ENCODE results near the gene HKDC1.

Gene HKDC1

GRCh38 chr10:69224862-69225657 is 4.9 kb downstream of the HKDC1 start:
- no peak overlapping the region for H3K4me3 ChIP-seq (ENCODE audit: low read depth, low read length)
- no peak for DNase-seq (ENCODE audit: low read depth)
- no peak for TF ChIP-seq CTCF (conservative IDR thresholded peaks at IDR 0.05; ENCODE audit: low read depth, low read length)

- H3K4me3 ChIP-seq (ENCODE audit: low read depth, low read length) = no peak overlapping the region
- no peak for TF ChIP-seq CTCF (conservative IDR thresholded peaks at IDR 0.05; ENCODE audit: low read depth, low read length)
- no peak for DNase-seq (ENCODE audit: low read depth)
These were observed 5.5 kb downstream of the HKDC1 start for GRCh38 chr10:69225681-69226080.

- TF ChIP-seq CTCF (conservative IDR thresholded peaks at IDR 0.05; ENCODE audit: low read depth, low read length) = no peak
- no peak for DNase-seq (ENCODE audit: low read depth)
- H3K4me3 ChIP-seq (ENCODE audit: low read depth, low read length) = no peak overlapping the region
These were observed 6.9 kb downstream of the HKDC1 start for GRCh38 chr10:69226919-69227450.

- TF ChIP-seq CTCF (conservative IDR thresholded peaks at IDR 0.05; ENCODE audit: low read depth, low read length) = no peak
- no peak for DNase-seq (ENCODE audit: low read depth)
These were observed 8.0 kb downstream of the HKDC1 start for GRCh38 chr10:69228151-69228550.

GRCh38 chr10:69229616-69229916 is 9.4 kb downstream of the HKDC1 start:
- DNase-seq (ENCODE audit: low read depth) = no peak
- H3K4me3 ChIP-seq (ENCODE audit: low read depth, low read length) = no peak overlapping the region
- no peak for TF ChIP-seq CTCF (conservative IDR thresholded peaks at IDR 0.05; ENCODE audit: low read depth, low read length)

More at GRCh38 chr10:69228151-69228550, 8.0 kb downstream of the HKDC1 start:
- no peak overlapping the region for H3K4me3 ChIP-seq (ENCODE audit: low read depth, low read length)

- no peak for TF ChIP-seq CTCF (conservative IDR thresholded peaks at IDR 0.05; ENCODE audit: low read depth, low read length)
- H3K4me3 ChIP-seq (ENCODE audit: low read depth, low read length) = no peak overlapping the region
These were observed 10.0 kb downstream of the HKDC1 start for GRCh38 chr10:69230128-69230527.

GRCh38 chr10:69232252-69232651 is 12.1 kb downstream of the HKDC1 start:
- no peak overlapping the region for H3K4me3 ChIP-seq (ENCODE audit: low read depth, low read length)
- DNase-seq (ENCODE audit: low read depth) = peak; percentile 89
- TF ChIP-seq CTCF (conservative IDR thresholded peaks at IDR 0.05; ENCODE audit: low read depth, low read length) = peak; percentile 21

More at GRCh38 chr10:69230128-69230527, 10.0 kb downstream of the HKDC1 start:
- no peak for DNase-seq (ENCODE audit: low read depth)

All from choroid plexus epithelial cell (primary cell).